Astrocyte (in vitro differentiated cells and primary cell): Measurements from ENCODE around the gene IPCEF1.

Experiments used
- CTCF ChIP-seq: IDR thresholded peaks from 2 replicates; pipeline ENCODE4 v1.5.1; 2011; ENCODE audit warnings: low read depth, mild to moderate bottlenecking, inconsistent platforms, low read length, moderate library complexity; ENCODE audit not compliant: insufficient read depth
- EZH2 ChIP-seq: IDR thresholded peaks from 2 replicates; pipeline ENCODE4 v1.6.1; 2012; ENCODE audit warnings: mild to moderate bottlenecking, low read length, inconsistent platforms; ENCODE audit not compliant: insufficient read depth

GRCh38 chr6:154157706-154158105 is 198.9 kb downstream of the IPCEF1 start:
- no peak for TF ChIP-seq CTCF
- no peak for TF ChIP-seq EZH2
